HepG2 (cell line): ENCODE measurements around the gene RRBP1. TPM values are rescaled to one million over a fixed set of nuclear protein-coding genes. Genes with fewer than 3 reads are reported as not detected.

Experiments used
- ADNP ChIP-seq: sonication (generic); formaldehyde crosslinking; IDR thresholded peaks from 2 replicates; pipeline ENCODE4 v1.4.0; 2020; ENCODE audit warnings: missing genetic modification reagents
- DPF2 ChIP-seq: sonication (generic); formaldehyde crosslinking; IDR thresholded peaks from 2 replicates; pipeline ENCODE4 v1.4.0; 2020; ENCODE audit warnings: mild to moderate bottlenecking, low read depth, missing genetic modification reagents, borderline replicate concordance
- FOXO1 ChIP-seq: sonication (generic); formaldehyde crosslinking; IDR thresholded peaks from 2 replicates; pipeline ENCODE4 v1.4.0; 2020; ENCODE audit warnings: missing genetic modification reagents
- HOXA5 ChIP-seq: sonication (generic); formaldehyde crosslinking; IDR thresholded peaks from 2 replicates; pipeline ENCODE4 v1.4.0; 2020; ENCODE audit warnings: missing genetic modification reagents
- MED1 ChIP-seq: sonication (generic); formaldehyde crosslinking; IDR thresholded peaks from 2 replicates; pipeline ENCODE4 v1.4.0; 2020; ENCODE audit warnings: missing genetic modification reagents
- MTF1 ChIP-seq: sonication (generic); formaldehyde crosslinking; IDR thresholded peaks from 2 replicates; pipeline ENCODE4 v1.5.0; 2020; ENCODE audit warnings: missing genetic modification reagents
- NFKBIZ ChIP-seq: IDR thresholded peaks from 2 replicates; pipeline ENCODE4 v1.6.1; 2018; ENCODE audit warnings: missing genetic modification reagents, missing compliant biosample characterization
- PHF21A ChIP-seq: sonication (generic); formaldehyde crosslinking; IDR thresholded peaks from 2 replicates; pipeline ENCODE4 v1.5.0; 2020; ENCODE audit warnings: mild to moderate bottlenecking, missing genetic modification reagents
- SP1 ChIP-seq, 2 experiments: fragments of 450-650 bp in 1 of 2; sonication (generic) in 1 of 2; formaldehyde crosslinking in 1 of 2; IDR thresholded peaks; 2 replicates each; pipeline versions ENCODE4 v1.4.0 to v1.6.1; 2016 to 2020; ENCODE audit warnings: missing genetic modification reagents in 1 of 2
- SRY ChIP-seq: sonication (generic); formaldehyde crosslinking; IDR thresholded peaks from 2 replicates; pipeline ENCODE4 v1.8.0; 2022; ENCODE audit warnings: mild to moderate bottlenecking, missing genetic modification reagents
- THYN1 ChIP-seq: sonication (generic); formaldehyde crosslinking; IDR thresholded peaks from 2 replicates; pipeline ENCODE4 v1.8.1; 2023; ENCODE audit warnings: low read depth, mild to moderate bottlenecking, moderate library complexity, missing genetic modification reagents, borderline replicate concordance
- ZBTB8A ChIP-seq: sonication (generic); formaldehyde crosslinking; IDR thresholded peaks from 2 replicates; pipeline ENCODE4 v1.4.0; 2020; ENCODE audit warnings: mild to moderate bottlenecking, low read depth, missing genetic modification reagents, borderline replicate concordance
- ZNF629 ChIP-seq: sonication (generic); formaldehyde crosslinking; conservative IDR thresholded peaks from 2 replicates; pipeline ENCODE4 v1.5.0; 2020; ENCODE audit warnings: missing genetic modification reagents
- ZNF83 ChIP-seq: sonication (generic); formaldehyde crosslinking; IDR thresholded peaks from 2 replicates; pipeline ENCODE4 v1.4.0; 2020; ENCODE audit warnings: missing genetic modification reagents, mild to moderate bottlenecking, borderline replicate concordance
- polyA plus RNA-seq, 8 experiments: library from polyadenylated mRNA; depleted of rRNA in 3 of 8; stranded (reverse) in 7 of 8; unstranded in 1 of 8; fragments of >200 nt; fragmentation: Illumina TruSeq in 4 of 8; extraction: Trizol in 4 of 8; gene quantifications; 2 replicates each; pipeline versions ENCODE4 v1.2.1 to v1.2.3, GENCODE V29; 2011 to 2016; ENCODE audit warnings: low read depth in 4 of 8, missing spikeins in 1 of 8, mixed read lengths in 1 of 8; ENCODE audit not compliant: insufficient read depth in 1 of 8
- total RNA-seq, 5 experiments: library from RNA; depleted of rRNA; stranded (reverse); fragments of >200 nt; fragmentation: Illumina TruSeq; extraction: Trizol; gene quantifications; 2 replicates each; pipeline ENCODE4 v1.2.3, GENCODE V29; 2016; ENCODE audit warnings: low read depth in 1 of 5
- TF ChIP-seq, protein P1 (sequence below): sonication (generic); formaldehyde crosslinking; IDR thresholded peaks from 2 replicates; pipeline ENCODE4 v1.5.1; 2020; ENCODE audit warnings: missing genetic modification reagents, mild to moderate bottlenecking, borderline replicate concordance
- TF ChIP-seq, protein P2 (sequence below): sonication (generic); formaldehyde crosslinking; IDR thresholded peaks from 2 replicates; pipeline ENCODE4 v1.5.0; 2020; ENCODE audit warnings: missing genetic modification reagents
- TF ChIP-seq, protein P3 (sequence below): sonication (generic); formaldehyde crosslinking; IDR thresholded peaks from 2 replicates; pipeline ENCODE4 v1.8.0; 2022; ENCODE audit warnings: missing genetic modification reagents, mild to moderate bottlenecking, moderate library complexity, borderline replicate concordance
- TF ChIP-seq, protein P4 (sequence below), 2 experiments: fragments of 450-650 bp in 1 of 2; sonication (generic) in 1 of 2; formaldehyde crosslinking; IDR thresholded peaks; 2 replicates each; pipeline versions ENCODE4 v1.5.0 to v1.8.0; 2020 to 2022; ENCODE audit warnings: mild to moderate bottlenecking in 1 of 2, missing genetic modification reagents in 1 of 2
- TF ChIP-seq, protein P5 (sequence below): sonication (generic); formaldehyde crosslinking; conservative IDR thresholded peaks from 2 replicates; pipeline ENCODE4 v1.8.0; 2022; ENCODE audit warnings: low read depth, missing genetic modification reagents
- TF ChIP-seq, protein P6 (sequence below): sonication (generic); formaldehyde crosslinking; IDR thresholded peaks from 2 replicates; pipeline ENCODE4 v1.5.0; 2020; ENCODE audit warnings: missing genetic modification reagents, mild to moderate bottlenecking, borderline replicate concordance

Gene RRBP1
- total and polyA plus RNA-seq, 2 of the 13 experiments (the other 11 are each of a cell fraction or from before 2014, with no cell fraction given): 150 to 222 TPM

DNA sequence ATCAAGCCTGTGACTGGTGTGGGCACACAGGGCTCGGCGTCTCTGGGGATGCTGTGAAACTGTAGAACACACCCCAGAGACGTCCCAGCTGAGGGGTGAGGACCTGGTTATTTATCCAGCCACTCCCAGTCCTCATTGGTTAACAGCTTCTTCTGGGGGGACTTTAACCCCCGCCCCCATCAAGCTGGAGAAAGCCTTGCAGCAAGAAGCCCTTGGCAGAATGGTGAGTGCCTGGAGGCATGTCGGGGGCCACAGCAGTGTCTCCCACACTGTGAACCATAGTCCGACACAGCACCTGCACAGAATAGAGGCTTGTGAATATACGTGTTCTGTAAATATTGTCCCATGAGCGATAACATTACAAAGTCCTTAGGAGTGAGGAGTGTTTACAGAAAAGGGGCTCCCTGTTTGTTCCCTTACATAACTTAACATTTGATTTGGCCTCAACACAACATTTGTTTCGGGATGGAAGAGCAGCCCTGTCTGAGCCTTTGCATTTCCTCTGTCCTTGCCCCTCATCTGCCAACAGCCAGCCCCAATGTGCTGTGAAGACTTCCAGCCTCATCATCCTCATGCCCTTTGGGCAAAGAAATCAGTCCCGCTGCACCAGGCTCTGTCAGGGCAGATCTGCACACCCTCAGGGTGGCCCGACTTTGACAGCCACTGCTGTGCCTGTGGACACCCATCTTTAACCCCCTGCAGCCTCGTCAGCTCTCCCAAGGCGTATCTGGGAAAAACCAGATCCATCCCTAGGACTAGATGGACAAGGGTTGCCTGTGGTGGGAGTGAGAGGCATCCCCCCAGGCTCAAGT is 2.2 kb upstream of the RRBP1 start (continued):
- peak; percentile 81 for TF ChIP-seq HOXA5 (CRISPR knock-in tag)
- peak; percentile 96 for TF ChIP-seq MED1 (CRISPR knock-in tag)
- TF ChIP-seq, protein P1, sequence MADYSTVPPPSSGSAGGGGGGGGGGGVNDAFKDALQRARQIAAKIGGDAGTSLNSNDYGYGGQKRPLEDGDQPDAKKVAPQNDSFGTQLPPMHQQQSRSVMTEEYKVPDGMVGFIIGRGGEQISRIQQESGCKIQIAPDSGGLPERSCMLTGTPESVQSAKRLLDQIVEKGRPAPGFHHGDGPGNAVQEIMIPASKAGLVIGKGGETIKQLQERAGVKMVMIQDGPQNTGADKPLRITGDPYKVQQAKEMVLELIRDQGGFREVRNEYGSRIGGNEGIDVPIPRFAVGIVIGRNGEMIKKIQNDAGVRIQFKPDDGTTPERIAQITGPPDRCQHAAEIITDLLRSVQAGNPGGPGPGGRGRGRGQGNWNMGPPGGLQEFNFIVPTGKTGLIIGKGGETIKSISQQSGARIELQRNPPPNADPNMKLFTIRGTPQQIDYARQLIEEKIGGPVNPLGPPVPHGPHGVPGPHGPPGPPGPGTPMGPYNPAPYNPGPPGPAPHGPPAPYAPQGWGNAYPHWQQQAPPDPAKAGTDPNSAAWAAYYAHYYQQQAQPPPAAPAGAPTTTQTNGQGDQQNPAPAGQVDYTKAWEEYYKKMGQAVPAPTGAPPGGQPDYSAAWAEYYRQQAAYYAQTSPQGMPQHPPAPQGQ (CRISPR knock-in tag): peak; percentile 49; the same call in 1 of the 2 replicates
- 0 out of 2 replicates have a peak, but pooled peaks have one; percentile 3 for TF ChIP-seq ZNF629 (CRISPR knock-in tag)
- no peak for TF ChIP-seq MTF1 (CRISPR knock-in tag)
- no peak for TF ChIP-seq ADNP (CRISPR knock-in tag)
- no peak for TF ChIP-seq THYN1
- TF ChIP-seq ZNF83 (CRISPR knock-in tag): no peak
- no peak; the same call in none of the 2 replicates for TF ChIP-seq SRY (CRISPR knock-in tag)
- TF ChIP-seq DPF2: peak; percentile 97
- TF ChIP-seq NFKBIZ: peak; percentile 95
- TF ChIP-seq, protein P2, sequence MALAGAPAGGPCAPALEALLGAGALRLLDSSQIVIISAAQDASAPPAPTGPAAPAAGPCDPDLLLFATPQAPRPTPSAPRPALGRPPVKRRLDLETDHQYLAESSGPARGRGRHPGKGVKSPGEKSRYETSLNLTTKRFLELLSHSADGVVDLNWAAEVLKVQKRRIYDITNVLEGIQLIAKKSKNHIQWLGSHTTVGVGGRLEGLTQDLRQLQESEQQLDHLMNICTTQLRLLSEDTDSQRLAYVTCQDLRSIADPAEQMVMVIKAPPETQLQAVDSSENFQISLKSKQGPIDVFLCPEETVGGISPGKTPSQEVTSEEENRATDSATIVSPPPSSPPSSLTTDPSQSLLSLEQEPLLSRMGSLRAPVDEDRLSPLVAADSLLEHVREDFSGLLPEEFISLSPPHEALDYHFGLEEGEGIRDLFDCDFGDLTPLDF (CRISPR knock-in tag): 0 out of 2 replicates have a peak, but pooled peaks have one; percentile 14
- TF ChIP-seq, protein P3, sequence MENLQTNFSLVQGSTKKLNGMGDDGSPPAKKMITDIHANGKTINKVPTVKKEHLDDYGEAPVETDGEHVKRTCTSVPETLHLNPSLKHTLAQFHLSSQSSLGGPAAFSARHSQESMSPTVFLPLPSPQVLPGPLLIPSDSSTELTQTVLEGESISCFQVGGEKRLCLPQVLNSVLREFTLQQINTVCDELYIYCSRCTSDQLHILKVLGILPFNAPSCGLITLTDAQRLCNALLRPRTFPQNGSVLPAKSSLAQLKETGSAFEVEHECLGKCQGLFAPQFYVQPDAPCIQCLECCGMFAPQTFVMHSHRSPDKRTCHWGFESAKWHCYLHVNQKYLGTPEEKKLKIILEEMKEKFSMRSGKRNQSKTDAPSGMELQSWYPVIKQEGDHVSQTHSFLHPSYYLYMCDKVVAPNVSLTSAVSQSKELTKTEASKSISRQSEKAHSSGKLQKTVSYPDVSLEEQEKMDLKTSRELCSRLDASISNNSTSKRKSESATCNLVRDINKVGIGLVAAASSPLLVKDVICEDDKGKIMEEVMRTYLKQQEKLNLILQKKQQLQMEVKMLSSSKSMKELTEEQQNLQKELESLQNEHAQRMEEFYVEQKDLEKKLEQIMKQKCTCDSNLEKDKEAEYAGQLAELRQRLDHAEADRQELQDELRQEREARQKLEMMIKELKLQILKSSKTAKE: peak; percentile 95
- TF ChIP-seq, protein P4, sequence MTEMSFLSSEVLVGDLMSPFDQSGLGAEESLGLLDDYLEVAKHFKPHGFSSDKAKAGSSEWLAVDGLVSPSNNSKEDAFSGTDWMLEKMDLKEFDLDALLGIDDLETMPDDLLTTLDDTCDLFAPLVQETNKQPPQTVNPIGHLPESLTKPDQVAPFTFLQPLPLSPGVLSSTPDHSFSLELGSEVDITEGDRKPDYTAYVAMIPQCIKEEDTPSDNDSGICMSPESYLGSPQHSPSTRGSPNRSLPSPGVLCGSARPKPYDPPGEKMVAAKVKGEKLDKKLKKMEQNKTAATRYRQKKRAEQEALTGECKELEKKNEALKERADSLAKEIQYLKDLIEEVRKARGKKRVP (CRISPR knock-in tag; IDR thresholded peaks at IDR 0.05): no peak
- TF ChIP-seq PHF21A (CRISPR knock-in tag): peak; percentile 100
- TF ChIP-seq ZBTB8A (CRISPR knock-in tag): no peak
- TF ChIP-seq, protein P5, sequence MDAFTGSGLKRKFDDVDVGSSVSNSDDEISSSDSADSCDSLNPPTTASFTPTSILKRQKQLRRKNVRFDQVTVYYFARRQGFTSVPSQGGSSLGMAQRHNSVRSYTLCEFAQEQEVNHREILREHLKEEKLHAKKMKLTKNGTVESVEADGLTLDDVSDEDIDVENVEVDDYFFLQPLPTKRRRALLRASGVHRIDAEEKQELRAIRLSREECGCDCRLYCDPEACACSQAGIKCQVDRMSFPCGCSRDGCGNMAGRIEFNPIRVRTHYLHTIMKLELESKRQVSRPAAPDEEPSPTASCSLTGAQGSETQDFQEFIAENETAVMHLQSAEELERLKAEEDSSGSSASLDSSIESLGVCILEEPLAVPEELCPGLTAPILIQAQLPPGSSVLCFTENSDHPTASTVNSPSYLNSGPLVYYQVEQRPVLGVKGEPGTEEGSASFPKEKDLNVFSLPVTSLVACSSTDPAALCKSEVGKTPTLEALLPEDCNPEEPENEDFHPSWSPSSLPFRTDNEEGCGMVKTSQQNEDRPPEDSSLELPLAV: no peak
- TF ChIP-seq, protein P6, sequence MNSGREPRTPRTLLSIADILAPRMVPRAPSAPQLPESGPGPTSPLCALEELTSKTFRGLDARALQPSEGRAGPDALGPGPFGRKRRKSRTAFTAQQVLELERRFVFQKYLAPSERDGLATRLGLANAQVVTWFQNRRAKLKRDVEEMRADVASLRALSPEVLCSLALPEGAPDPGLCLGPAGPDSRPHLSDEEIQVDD (CRISPR knock-in tag): no peak; the same call in 1 of the 2 replicates
- TF ChIP-seq SP1 (IDR thresholded peaks at IDR 0.05): no peak
- TF ChIP-seq SP1 (CRISPR knock-in tag; IDR thresholded peaks at IDR 0.05): no peak
- peak; percentile 99 for TF ChIP-seq FOXO1 (CRISPR knock-in tag)
